Keratinocyte (primary cell): ENCODE results near the gene NFKBIZ. TPM values are rescaled to one million over a fixed set of nuclear protein-coding genes. Genes with fewer than 3 reads are reported as not detected.

Experiments used
- DNase-seq: peaks from one replicate; pipeline ENCODE4 v3.0.0-alpha.2; 2011; ENCODE audit warnings: low read depth, missing footprints, low spot score
- FAIRE-seq: peaks from 2 replicates; lab custom pipeline; 2011; peaks lifted over from hg19 to GRCh38; lab: Jason Lieb, UNC
- H2AFZ ChIP-seq: 2 replicates; pipeline ENCODE4 v1.6.0; 2012; ENCODE audit warnings: low read length, control low read depth, inconsistent platforms; ENCODE audit not compliant: control insufficient read depth
- H3K27ac ChIP-seq: 2 replicates; pipeline ENCODE4 v1.5.1; 2011; ENCODE audit warnings: low read length; ENCODE audit not compliant: control insufficient read depth, insufficient read depth
- H3K27me3 ChIP-seq: 3 replicates; pipeline ENCODE4 v1.6.0; 2011; ENCODE audit warnings: low read length; ENCODE audit not compliant: control insufficient read depth, insufficient read depth; ENCODE audit errors: extremely low read depth
- H3K36me3 ChIP-seq, 2 experiments: 2 replicates in 1 of 2; 3 replicates in 1 of 2; pipeline ENCODE4 v1.5.1; 2011; ENCODE audit warnings: low read length in 2 of 2, mild to moderate bottlenecking in 1 of 2; ENCODE audit not compliant: control insufficient read depth in 2 of 2, insufficient read depth in 2 of 2; ENCODE audit errors: extremely low read depth in 1 of 2
- H3K4me1 ChIP-seq: 3 replicates; pipeline ENCODE4 v1.5.1; 2011; ENCODE audit warnings: low read length; ENCODE audit not compliant: control insufficient read depth, insufficient read depth; ENCODE audit errors: extremely low read depth
- H3K4me2 ChIP-seq: 3 replicates; pipeline ENCODE4 v1.6.0; 2011; ENCODE audit warnings: low read depth, low read length; ENCODE audit not compliant: control insufficient read depth, insufficient read depth; ENCODE audit errors: extremely low read depth
- H3K4me3 ChIP-seq, 3 experiments: fragments of 200-600 bp in 1 of 3; sonication (generic) in 1 of 3; 2 replicates in 2 of 3; 3 replicates in 1 of 3; pipeline ENCODE4 v1.5.1; 2011 to 2016; ENCODE audit warnings: low read length in 3 of 3, mild to moderate bottlenecking in 3 of 3, control low read depth in 2 of 3, inconsistent platforms in 1 of 3, low read depth in 1 of 3, mixed read lengths in 1 of 3, mixed run types in 1 of 3, moderate library complexity in 1 of 3; ENCODE audit not compliant: control insufficient read depth in 2 of 3, insufficient read depth in 2 of 3; ENCODE audit errors: extremely low read depth in 1 of 3
- H3K79me2 ChIP-seq: 2 replicates; pipeline ENCODE4 v1.6.0; 2012; ENCODE audit warnings: low read length; ENCODE audit not compliant: control insufficient read depth, insufficient read depth
- H3K9ac ChIP-seq: 3 replicates; pipeline ENCODE4 v1.6.0; 2011; ENCODE audit warnings: low read length; ENCODE audit not compliant: control insufficient read depth, insufficient read depth; ENCODE audit errors: extremely low read depth
- H3K9me1 ChIP-seq: 3 replicates; pipeline ENCODE4 v1.6.0; 2011; ENCODE audit warnings: low read length; ENCODE audit not compliant: control insufficient read depth, insufficient read depth; ENCODE audit errors: extremely low read depth
- H3K9me3 ChIP-seq: 2 replicates; pipeline ENCODE4 v1.5.1; 2012; ENCODE audit warnings: low read depth, low read length; ENCODE audit not compliant: control insufficient read depth
- H4K20me1 ChIP-seq: 3 replicates; pipeline ENCODE4 v1.6.0; 2011; ENCODE audit warnings: low read length; ENCODE audit not compliant: control insufficient read depth, insufficient read depth; ENCODE audit errors: extremely low read depth
- EZH2 ChIP-seq: IDR thresholded peaks from one replicate; pipeline ENCODE4 v1.6.1; 2012; ENCODE audit warnings: inconsistent platforms, mild to moderate bottlenecking, low read length, moderate library complexity
- dilution Hi-C: fragments of 300-500 bp; cut with MboI; formaldehyde crosslinking; loops from one replicate; pipeline ENCODE4 v1.7.0; 2020; ENCODE audit warnings: low sequenced_read_pairs; ENCODE audit not compliant: extremely low pct_ligation_motif_present
- polyA plus RNA-seq, 5 experiments: library from polyadenylated mRNA; depleted of rRNA in 3 of 5; stranded (reverse) in 3 of 5; stranded (forward) in 1 of 5; unstranded in 1 of 5; fragments of >200 nt; gene quantifications; 1 replicate in 1 of 5; 2 replicates in 3 of 5; 3 replicates in 1 of 5; pipeline versions ENCODE4 v1.2.1 to v1.2.3, GENCODE V29; 2011 to 2012; ENCODE audit warnings: missing spikeins in 2 of 5, low read depth in 1 of 5, low replicate concordance in 1 of 5
- TF ChIP-seq, protein P1 (sequence below), 3 experiments: IDR thresholded peaks in 1 of 3; conservative IDR thresholded peaks in 1 of 3; optimal IDR thresholded peaks in 1 of 3; 2 replicates in 2 of 3; 3 replicates in 1 of 3; pipeline versions ENCODE3 to v1.5.1; 2011; ENCODE audit warnings: low read length in 3 of 3, mild to moderate bottlenecking in 3 of 3, moderate library complexity in 2 of 3, control low read depth in 1 of 3, inconsistent platforms in 1 of 3; ENCODE audit not compliant: insufficient read depth in 2 of 3; ENCODE audit errors: extremely low read depth in 1 of 3

The NFKBIZ gene
- polyA plus RNA-seq, 1 donor (not counting 4 experiments of a cell fraction or from before 2014, with no cell fraction given) = 88.9 TPM

DNA sequence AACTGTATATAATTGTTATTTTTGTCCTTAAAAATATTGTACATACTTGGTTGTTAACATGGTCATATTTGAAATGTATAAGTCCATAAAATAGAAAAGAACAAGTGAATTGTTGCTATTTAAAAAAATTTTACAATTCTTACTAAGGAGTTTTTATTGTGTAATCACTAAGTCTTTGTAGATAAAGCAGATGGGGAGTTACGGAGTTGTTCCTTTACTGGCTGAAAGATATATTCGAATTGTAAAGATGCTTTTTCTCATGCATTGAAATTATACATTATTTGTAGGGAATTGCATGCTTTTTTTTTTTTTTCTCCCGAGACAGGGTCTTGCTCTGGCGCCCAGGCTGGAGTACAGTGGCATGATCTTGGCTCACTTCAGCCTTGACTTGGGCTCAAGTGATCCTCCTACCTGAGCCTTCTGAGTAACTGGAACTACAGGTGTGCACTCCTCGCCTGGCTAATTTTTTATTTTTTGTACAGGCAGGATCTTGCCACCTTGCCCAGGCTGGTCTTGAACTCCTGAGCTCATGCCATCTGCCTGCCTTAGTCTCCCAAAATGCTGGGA is 10.7 kb downstream of the NFKBIZ start:
- H3K36me3 ChIP-seq = peaks cover 20 to 28% of the 10 kb centered on the region in 2 experiments
- no peaks in the 10 kb centered on the region for H3K27me3 ChIP-seq
- no peak for TF ChIP-seq EZH2
- TF ChIP-seq, protein P1, sequence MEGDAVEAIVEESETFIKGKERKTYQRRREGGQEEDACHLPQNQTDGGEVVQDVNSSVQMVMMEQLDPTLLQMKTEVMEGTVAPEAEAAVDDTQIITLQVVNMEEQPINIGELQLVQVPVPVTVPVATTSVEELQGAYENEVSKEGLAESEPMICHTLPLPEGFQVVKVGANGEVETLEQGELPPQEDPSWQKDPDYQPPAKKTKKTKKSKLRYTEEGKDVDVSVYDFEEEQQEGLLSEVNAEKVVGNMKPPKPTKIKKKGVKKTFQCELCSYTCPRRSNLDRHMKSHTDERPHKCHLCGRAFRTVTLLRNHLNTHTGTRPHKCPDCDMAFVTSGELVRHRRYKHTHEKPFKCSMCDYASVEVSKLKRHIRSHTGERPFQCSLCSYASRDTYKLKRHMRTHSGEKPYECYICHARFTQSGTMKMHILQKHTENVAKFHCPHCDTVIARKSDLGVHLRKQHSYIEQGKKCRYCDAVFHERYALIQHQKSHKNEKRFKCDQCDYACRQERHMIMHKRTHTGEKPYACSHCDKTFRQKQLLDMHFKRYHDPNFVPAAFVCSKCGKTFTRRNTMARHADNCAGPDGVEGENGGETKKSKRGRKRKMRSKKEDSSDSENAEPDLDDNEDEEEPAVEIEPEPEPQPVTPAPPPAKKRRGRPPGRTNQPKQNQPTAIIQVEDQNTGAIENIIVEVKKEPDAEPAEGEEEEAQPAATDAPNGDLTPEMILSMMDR (optimal IDR thresholded peaks at IDR 0.05 in 1 of 3, IDR thresholded peaks at IDR 0.05 in 1 of 3, conservative IDR thresholded peaks at IDR 0.05 in 1 of 3; ENCODE audit: extremely low read depth in 1 of 3, insufficient read depth in 2 of 3, low read length in 3 of 3) = no peak
- no peak overlapping the region for H3K4me3 ChIP-seq
- no peak overlapping the region for H3K4me2 ChIP-seq
- DNase-seq = no peak
- H3K9ac ChIP-seq = no peak overlapping the region
- no peaks in the 10 kb centered on the region for H3K9me1 ChIP-seq
- FAIRE-seq = no peak
- peaks cover 8% of the 10 kb centered on the region for H3K79me2 ChIP-seq
- peaks cover 2% of the 10 kb centered on the region for H3K4me1 ChIP-seq
- H3K9me3 ChIP-seq = no peaks in the 10 kb centered on the region
- H2AFZ ChIP-seq = no peak overlapping the region
- H4K20me1 ChIP-seq = no peaks in the 10 kb centered on the region
- dilution Hi-C loops = no loop called here
- H3K27ac ChIP-seq = no peak overlapping the region

DNA sequence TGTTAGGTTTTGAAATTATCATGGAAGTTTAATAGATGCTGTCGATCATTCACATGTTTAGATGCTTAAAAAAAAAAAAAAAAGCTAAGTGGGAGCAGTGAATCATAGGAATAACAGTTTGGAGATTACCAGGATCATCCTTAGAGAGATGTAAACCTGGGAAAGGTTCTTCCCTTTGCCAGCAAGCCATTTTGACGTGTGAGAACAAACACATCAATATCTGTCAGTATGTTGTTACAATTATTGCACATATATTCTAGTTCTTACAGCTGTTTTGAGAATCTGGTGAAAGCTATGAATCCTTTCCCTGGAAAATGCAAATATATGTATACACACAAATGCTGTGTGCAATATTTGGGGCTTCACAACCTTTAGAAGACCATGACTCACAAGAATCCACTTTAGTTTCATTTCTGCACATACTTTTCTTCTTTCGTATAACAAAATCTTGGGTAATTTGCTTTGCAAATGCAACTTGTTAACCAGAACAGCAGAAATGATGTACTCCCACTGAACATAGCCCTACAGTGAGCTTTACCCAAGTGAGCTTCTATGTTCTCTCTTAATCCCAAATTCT is 12.0 kb downstream of the NFKBIZ start:
- H3K27me3 ChIP-seq = no peaks in the 10 kb centered on the region
- DNase-seq = no peak
- peaks cover 2% of the 10 kb centered on the region for H3K4me1 ChIP-seq
- H4K20me1 ChIP-seq = no peaks in the 10 kb centered on the region
- dilution Hi-C loops = no loop called here
- H3K79me2 ChIP-seq = peaks cover 4% of the 10 kb centered on the region
- H3K9me3 ChIP-seq = no peaks in the 10 kb centered on the region
- TF ChIP-seq, protein P1 (optimal IDR thresholded peaks at IDR 0.05 in 1 of 3, IDR thresholded peaks at IDR 0.05 in 1 of 3, conservative IDR thresholded peaks at IDR 0.05 in 1 of 3; ENCODE audit: extremely low read depth in 1 of 3, insufficient read depth in 2 of 3, low read length in 3 of 3) = no peak
- TF ChIP-seq EZH2 = no peak
- no peak for FAIRE-seq
- no peak overlapping the region for H3K27ac ChIP-seq
- H3K4me2 ChIP-seq = no peak overlapping the region
- peaks cover 16 to 22% of the 10 kb centered on the region in 2 experiments for H3K36me3 ChIP-seq
- H3K9ac ChIP-seq = no peak overlapping the region
- no peak overlapping the region for H2AFZ ChIP-seq
- no peak overlapping the region for H3K4me3 ChIP-seq
- no peaks in the 10 kb centered on the region for H3K9me1 ChIP-seq
